Subcutaneous abdominal adipose tissue (tissue), 5 donors: ENCODE data around the gene NFU1.
"Not testable (repeated sequence)": the region's sequence is repeated elsewhere in the genome, so short reads cannot be mapped to it uniquely, and the experiment has no call there.

Source experiments
- H3K27ac ChIP-seq: one replicate; pipeline ENCODE4 v1.7.0; 2013; ENCODE audit warnings: low read depth, mild to moderate bottlenecking, inconsistent platforms, low read length, moderate library complexity
- H3K27me3 ChIP-seq, 5 donors: one replicate each; pipeline ENCODE4 v1.7.0; 2013; ENCODE audit warnings: low read length in 5 of 5, inconsistent platforms in 1 of 5; ENCODE audit not compliant: control insufficient read depth in 5 of 5, insufficient read depth in 4 of 5
- H3K36me3 ChIP-seq, 5 donors: one replicate each; pipeline ENCODE4 v1.7.0; 2013; ENCODE audit warnings: low read length in 5 of 5; ENCODE audit not compliant: control insufficient read depth in 5 of 5, insufficient read depth in 5 of 5
- H3K4me1 ChIP-seq, 5 donors: one replicate each; pipeline ENCODE4 v1.7.0; 2013; ENCODE audit warnings: low read length in 5 of 5, mild to moderate bottlenecking in 3 of 5, moderate library complexity in 1 of 5; ENCODE audit not compliant: control insufficient read depth in 5 of 5, insufficient read depth in 5 of 5
- H3K4me3 ChIP-seq, 5 donors: one replicate each; pipeline ENCODE4 v1.7.0; 2013; ENCODE audit warnings: low read length in 5 of 5, low read depth in 1 of 5
- H3K9ac ChIP-seq, 5 donors: one replicate each; pipeline ENCODE4 v1.7.0; 2013; ENCODE audit warnings: low read length in 5 of 5, mild to moderate bottlenecking in 4 of 5, moderate library complexity in 3 of 5
- H3K9me3 ChIP-seq, 5 donors: one replicate each; pipeline ENCODE4 v1.7.0; 2013; ENCODE audit warnings: low read length in 5 of 5; ENCODE audit not compliant: control insufficient read depth in 5 of 5
- donor health status: healthy.
- donor health status: healthy.
- donor health status: healthy.
- donor health status: healthy.
- donor health status: healthy.

NFU1 gene

GRCh38 chr2:69453475-69454129, 16.4 kb upstream of the NFU1 start:
- H3K9me3 ChIP-seq, result no peaks in the 10 kb centered on the region
- no peak overlapping the region for H3K9ac ChIP-seq
- H3K27me3 ChIP-seq, result no peaks in the 10 kb centered on the region
- no peak overlapping the region for H3K4me3 ChIP-seq
- H3K4me1 ChIP-seq, result peaks cover 0 to 28% (median 18%) of the 10 kb centered on the region in 5 donors
- H3K27ac ChIP-seq, result peak overlapping the region; percentile 58
- H3K36me3 ChIP-seq, result no peaks in the 10 kb centered on the region

- no peaks in the 10 kb centered on the region for H3K36me3 ChIP-seq
- H3K4me3 ChIP-seq, result no peak overlapping the region
- no peak overlapping the region for H3K9ac ChIP-seq
- peaks cover 0 to 28% (median 18%) of the 10 kb centered on the region in 5 donors for H3K4me1 ChIP-seq
- H3K27ac ChIP-seq, result peak overlapping the region; percentile 58
- H3K27me3 ChIP-seq, result no peaks in the 10 kb centered on the region
- no peaks in the 10 kb centered on the region for H3K9me3 ChIP-seq
Observed at GRCh38 chr2:69452687-69453086, 15.5 kb upstream of the NFU1 start.

GRCh38 chr2:69450735-69451416, 13.6 kb upstream of the NFU1 start:
- Histone ChIP-seq H3K27ac (peak overlapping the region; percentile 64), H3K36me3 (no peaks in the 10 kb centered on the region), H3K9ac (peak overlapping the region in 1 of 5 donors; percentile 21), H3K27me3 (no peaks in the 10 kb centered on the region), H3K4me3 (no peak overlapping the region), H3K4me1 (peaks cover 0 to 28% (median 16%) of the 10 kb centered on the region in 5 donors), H3K9me3 (no peaks in the 10 kb centered on the region)

- Histone ChIP-seq H3K9ac (no peak overlapping the region), H3K9me3 (no peaks in the 10 kb centered on the region), H3K27ac (peak overlapping the region; percentile 64), H3K4me1 (peaks cover 0 to 28% (median 12%) of the 10 kb centered on the region in 5 donors), H3K27me3 (no peaks in the 10 kb centered on the region), H3K36me3 (no peaks in the 10 kb centered on the region), H3K4me3 (no peak overlapping the region)
Observed at GRCh38 chr2:69449906-69450305, 12.7 kb upstream of the NFU1 start.

GRCh38 chr2:69443673-69444072, 6.4 kb upstream of the NFU1 start:
- not testable (repeated sequence) for H3K36me3 ChIP-seq, H3K4me3 ChIP-seq, H3K9me3 ChIP-seq, H3K27ac ChIP-seq, H3K27me3 ChIP-seq, H3K4me1 ChIP-seq, H3K9ac ChIP-seq

GRCh38 chr2:69439499-69439898, 2.3 kb upstream of the NFU1 start:
- H3K4me3 ChIP-seq, H3K9me3 ChIP-seq, H3K9ac ChIP-seq, H3K36me3 ChIP-seq, H3K27ac ChIP-seq, H3K27me3 ChIP-seq: not testable (repeated sequence)
- peaks cover 5 to 31% (median 28%) of the 10 kb centered on the region in 5 donors for H3K4me1 ChIP-seq

- Histone ChIP-seq H3K9ac (peak overlapping the region in 2 of 5 donors; percentile 90 to 95), H3K4me3 (no peak overlapping the region), H3K4me1 (peaks cover 5 to 33% (median 29%) of the 10 kb centered on the region in 5 donors), H3K36me3 (no peaks in the 10 kb centered on the region), H3K9me3 (no peaks in the 10 kb centered on the region), H3K27ac (peak overlapping the region; percentile 99), H3K27me3 (no peaks in the 10 kb centered on the region)
Observed at GRCh38 chr2:69438580-69438979, 1.3 kb upstream of the NFU1 start.

- Histone ChIP-seq H3K9me3 (no peaks in the 10 kb centered on the region), H3K27ac (peak overlapping the region; percentile 99), H3K4me1 (peaks cover 5 to 34% (median 29%) of the 10 kb centered on the region in 5 donors)
Observed at GRCh38 chr2:69437751-69438154, 518 bp upstream of the NFU1 start.

GRCh38 chr2:69436596-69436937, 668 bp downstream of the NFU1 start:
- Histone ChIP-seq H3K4me1 (peaks cover 5 to 37% (median 29%) of the 10 kb centered on the region in 5 donors), H3K27ac (peak overlapping the region; percentile 99), H3K36me3 (peaks cover 0 to 4% (median 0%) of the 10 kb centered on the region in 5 donors), H3K9me3 (no peaks in the 10 kb centered on the region), H3K27me3 (no peaks in the 10 kb centered on the region), H3K9ac (peak overlapping the region; percentile 90 to 98 (median 96)), H3K4me3 (peak overlapping the region; percentile 92 to 97 (median 96))

More at GRCh38 chr2:69437751-69438154, 518 bp upstream of the NFU1 start:
- Histone ChIP-seq H3K27me3 (no peaks in the 10 kb centered on the region), H3K36me3 (no peaks in the 10 kb centered on the region), H3K4me3 (peak overlapping the region; percentile 92 to 97 (median 96)), H3K9ac (peak overlapping the region; percentile 90 to 99 (median 96))

- peaks cover 5 to 15% (median 12%) of the 10 kb centered on the region in 5 donors for H3K36me3 ChIP-seq
- peak overlapping the region; percentile 99 for H3K27ac ChIP-seq
- no peaks in the 10 kb centered on the region for H3K9me3 ChIP-seq
- H3K4me1 ChIP-seq, result peaks cover 5 to 37% (median 29%) of the 10 kb centered on the region in 5 donors
- H3K9ac ChIP-seq, result no peak overlapping the region
- peak overlapping the region in 1 of 5 donors; percentile 2 for H3K4me3 ChIP-seq
- H3K27me3 ChIP-seq, result no peaks in the 10 kb centered on the region
Observed at GRCh38 chr2:69434753-69435152, 2.5 kb downstream of the NFU1 start.
